ENCODE data around the gene WNT8B. TPM values are rescaled to one million over a fixed set of nuclear protein-coding genes. Genes with fewer than 3 reads are reported as not detected.

WNT8B gene
- total and polyA plus RNA-seq, 9 of the 15 experiments (the other 6 are each of a cell fraction or from before 2014, with no cell fraction given), result not detected

DNA sequence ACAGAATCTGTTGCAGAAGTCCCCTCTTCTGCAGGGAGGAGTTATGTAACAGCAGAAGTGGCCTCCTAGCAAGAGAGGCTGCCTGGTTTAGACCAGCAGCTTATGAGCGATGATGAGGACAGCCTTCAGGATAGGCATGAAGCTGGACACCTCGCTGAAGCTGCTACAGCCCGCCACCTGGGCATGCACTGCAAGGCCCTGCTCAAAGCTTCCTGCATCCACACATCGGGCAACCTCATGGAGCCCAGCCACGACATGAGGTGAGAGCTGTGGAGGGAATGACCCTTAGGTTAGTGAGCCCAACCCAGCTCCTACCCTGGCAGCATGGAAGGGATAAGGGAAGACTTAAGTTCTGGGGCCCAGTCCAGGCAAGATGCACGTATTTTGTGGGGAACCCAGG lies 24.7 kb downstream of the WNT8B start:
- 33% methylated on average over 6 of the region's 6 CpGs for WGBS (ENCODE audit: insufficient coverage, low coverage, missing lambda C conversion rate)
- no peak overlapping the region for H3K9ac ChIP-seq (ENCODE audit: insufficient read depth in 1 of 2, low read depth in 2 of 2, low read length in 2 of 2)
- in situ Hi-C loops (cut with MboI) (no loop called here), intact Hi-C loops (cut with micrococcal nuclease) (no loop called here)
- H3K79me2 ChIP-seq (ENCODE audit: control insufficient read depth, insufficient read depth, low read length), result no peaks in the 10 kb centered on the region
- DNase-seq (ENCODE audit: extremely low read depth in 1 of 4, low spot score in 3 of 4) (no peak), ATAC-seq (no peak), FAIRE-seq (no peak)
- H4K20me1 ChIP-seq (replicated peaks; ENCODE audit: control insufficient read depth, insufficient read depth, low read length), result 0 out of 2 replicates have a peak, but pooled peaks cover 4% of the 10 kb centered on the region
- H3K27ac ChIP-seq (ENCODE audit: extremely low read depth, low read depth, low read length), result no peak overlapping the region
- no peaks in the 10 kb centered on the region; the same call in 2 of the 3 replicates for H3K36me3 ChIP-seq (ENCODE audit: control insufficient read depth, insufficient read depth, low read length)
- TF ChIP-seq ZNF644 (tag; IDR thresholded peaks at IDR 0.05; ENCODE audit: low read depth), result no peak
- TF ChIP-seq ZC3H8 (IDR thresholded peaks at IDR 0.05), result no peak
- TF ChIP-seq GTF2F1 (IDR thresholded peaks at IDR 0.05; ENCODE audit: low read depth, low read length), result no peak
- TF ChIP-seq, protein P1, sequence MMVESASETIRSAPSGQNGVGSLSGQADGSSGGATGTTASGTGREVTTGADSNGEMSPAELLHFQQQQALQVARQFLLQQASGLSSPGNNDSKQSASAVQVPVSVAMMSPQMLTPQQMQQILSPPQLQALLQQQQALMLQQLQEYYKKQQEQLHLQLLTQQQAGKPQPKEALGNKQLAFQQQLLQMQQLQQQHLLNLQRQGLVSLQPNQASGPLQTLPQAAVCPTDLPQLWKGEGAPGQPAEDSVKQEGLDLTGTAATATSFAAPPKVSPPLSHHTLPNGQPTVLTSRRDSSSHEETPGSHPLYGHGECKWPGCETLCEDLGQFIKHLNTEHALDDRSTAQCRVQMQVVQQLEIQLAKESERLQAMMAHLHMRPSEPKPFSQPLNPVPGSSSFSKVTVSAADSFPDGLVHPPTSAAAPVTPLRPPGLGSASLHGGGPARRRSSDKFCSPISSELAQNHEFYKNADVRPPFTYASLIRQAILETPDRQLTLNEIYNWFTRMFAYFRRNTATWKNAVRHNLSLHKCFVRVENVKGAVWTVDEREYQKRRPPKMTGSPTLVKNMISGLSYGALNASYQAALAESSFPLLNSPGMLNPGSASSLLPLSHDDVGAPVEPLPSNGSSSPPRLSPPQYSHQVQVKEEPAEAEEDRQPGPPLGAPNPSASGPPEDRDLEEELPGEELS (CRISPR knock-in tag; IDR thresholded peaks at IDR 0.05; ENCODE audit: borderline replicate concordance), result no peak
- no peak for TF ChIP-seq ZNF324 (CRISPR knock-in tag; IDR thresholded peaks at IDR 0.05)
- no peak for TF ChIP-seq CBX5 (IDR thresholded peaks at IDR 0.05; ENCODE audit: borderline replicate concordance, low read depth)
- TF ChIP-seq RBM15 (IDR thresholded peaks at IDR 0.05; ENCODE audit: insufficient read depth, low read length), result no peak
- TF ChIP-seq RB1 (IDR thresholded peaks at IDR 0.05; ENCODE audit: low read depth), result no peak
- TF ChIP-seq TOE1 (IDR thresholded peaks at IDR 0.05; ENCODE audit: borderline replicate concordance), result no peak
- TF ChIP-seq TOE1 (CRISPR knock-in tag; IDR thresholded peaks at IDR 0.05; ENCODE audit: borderline replicate concordance, low read depth), result no peak
- TF ChIP-seq L3MBTL2 (IDR thresholded peaks at IDR 0.05), result no peak
- TF ChIP-seq ZBED1 (IDR thresholded peaks at IDR 0.05), result no peak
- TF ChIP-seq C11orf30 (IDR thresholded peaks at IDR 0.05; ENCODE audit: low read depth), result no peak
- no peak for TF ChIP-seq PCBP2 (IDR thresholded peaks at IDR 0.05; ENCODE audit: low read depth, low read length, poor library complexity, severe bottlenecking)
- no peak for TF ChIP-seq ATF7 (IDR thresholded peaks at IDR 0.05)
- no TSS peak for BruUV-seq (replicated peaks)
- no peaks in the 10 kb centered on the region for H3K9me3 ChIP-seq (replicated peaks; ENCODE audit: control insufficient read depth, insufficient read depth, low read depth, low read length)
- H3K4me3 ChIP-seq, result no peak overlapping the region
- no peaks in the 10 kb centered on the region for H3K9me1 ChIP-seq (ENCODE audit: control insufficient read depth, insufficient read depth, low read length)
- ChIA-PET POLR2A (interaction anchor here (0.9 kb wide), 1 partner anchor 12 kb away, joined by 3 read pairs; no protein-coding TSS in a partner anchor), CTCF (ENCODE audit: low intra/inter-chr PET ratio) (no interaction called here)
- peaks cover 0 to 2% of the 10 kb centered on the region in 2 experiments; a peak in 2 of 5 replicates for H3K4me1 ChIP-seq (replicated peaks in 1 of 2; ENCODE audit: control insufficient read depth in 2 of 2, insufficient read depth in 2 of 2, low read length in 2 of 2)
- H2AFZ ChIP-seq (ENCODE audit: low read depth, low read length), result no peak overlapping the region
- H3K27me3 ChIP-seq (ENCODE audit: control insufficient read depth in 2 of 2, insufficient read depth in 2 of 2, low read length in 2 of 2), result peaks cover 0 to 8% of the 10 kb centered on the region in 2 experiments; a peak in 2 of 5 replicates
- no peak overlapping the region for H3K4me2 ChIP-seq (ENCODE audit: insufficient read depth, low read length)
